SW480 (cell line): ENCODE data around the gene CDHR2.

ENCODE experiments used
- DNase-seq: peaks from one replicate; pipeline ENCODE4 v3.0.0-alpha.2; 2016; ENCODE audit warnings: low spot score

Gene CDHR2

DNA sequence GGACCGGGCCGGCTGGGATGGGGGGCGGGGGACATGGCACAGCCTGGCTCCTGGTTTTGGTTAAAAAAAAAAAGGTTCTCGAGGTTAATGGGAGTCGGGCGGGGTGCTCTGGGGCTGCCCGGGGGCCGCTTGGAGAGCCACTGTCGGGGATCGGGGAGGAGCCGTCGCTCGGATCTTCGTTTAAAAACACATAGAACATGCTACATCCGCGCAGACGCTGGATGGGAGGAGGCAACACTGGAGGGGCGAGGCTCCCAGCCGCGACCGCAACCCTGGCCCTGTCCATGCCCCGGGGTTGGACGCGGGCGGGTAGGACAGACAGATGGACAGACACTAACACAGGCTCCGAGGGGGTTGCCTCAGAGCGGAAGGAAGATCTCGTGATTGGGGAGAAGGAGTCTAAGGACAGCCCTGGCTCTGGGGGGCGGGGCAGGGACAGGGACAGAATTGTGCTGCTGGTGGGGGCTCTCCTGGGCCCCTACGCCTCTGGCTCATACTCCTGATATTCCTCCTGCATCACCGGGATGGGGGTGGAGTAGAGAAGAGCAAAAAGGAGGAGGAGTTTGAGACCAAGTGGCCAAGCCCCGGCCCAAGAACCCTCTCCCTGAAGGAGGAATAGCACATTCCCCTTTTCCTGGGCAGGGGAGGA, 71.3 kb downstream of the CDHR2 start:
- DNase-seq = peak; percentile 32

DNA sequence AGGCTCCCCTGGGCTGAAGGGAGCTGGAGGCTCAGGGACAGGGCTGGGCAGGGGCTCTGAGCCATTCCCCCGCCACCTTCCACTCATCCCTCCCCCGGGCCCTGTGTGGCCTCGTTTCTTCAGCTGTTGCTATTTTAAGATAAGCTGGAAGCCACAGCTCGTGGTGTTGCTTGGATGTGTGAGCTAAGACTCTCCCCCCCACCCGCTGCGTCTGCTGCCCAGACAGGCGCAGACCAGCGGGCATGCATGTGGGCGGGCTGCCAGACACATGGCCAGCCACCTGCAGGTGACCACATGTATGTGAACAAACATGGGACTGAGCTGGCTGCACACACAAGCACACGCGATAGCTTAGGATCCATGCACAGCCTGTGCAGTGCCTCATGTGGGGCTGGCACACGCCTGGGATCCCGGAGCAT, 72.5 kb downstream of the CDHR2 start:
- DNase-seq = no peak

DNA sequence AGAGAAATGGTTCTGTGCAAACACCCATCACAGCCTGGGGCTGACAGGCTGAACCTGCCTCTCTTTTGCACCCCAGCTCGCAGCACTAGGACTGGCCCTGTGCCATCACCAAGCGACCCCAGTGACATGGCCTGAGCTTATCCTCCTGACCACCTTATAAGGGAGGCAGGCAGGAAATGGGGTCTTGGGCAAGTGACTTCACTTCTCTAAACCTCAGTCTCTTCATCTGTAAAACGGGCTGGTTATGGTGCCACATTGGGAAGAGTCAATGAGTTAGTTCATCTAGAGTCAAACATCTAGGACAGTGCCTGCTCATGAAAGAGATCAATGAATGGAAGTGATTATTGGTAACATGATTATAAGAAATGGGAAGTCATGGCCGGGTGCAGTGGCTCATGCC, 75.0 kb downstream of the CDHR2 start:
- no peak for DNase-seq

DNA sequence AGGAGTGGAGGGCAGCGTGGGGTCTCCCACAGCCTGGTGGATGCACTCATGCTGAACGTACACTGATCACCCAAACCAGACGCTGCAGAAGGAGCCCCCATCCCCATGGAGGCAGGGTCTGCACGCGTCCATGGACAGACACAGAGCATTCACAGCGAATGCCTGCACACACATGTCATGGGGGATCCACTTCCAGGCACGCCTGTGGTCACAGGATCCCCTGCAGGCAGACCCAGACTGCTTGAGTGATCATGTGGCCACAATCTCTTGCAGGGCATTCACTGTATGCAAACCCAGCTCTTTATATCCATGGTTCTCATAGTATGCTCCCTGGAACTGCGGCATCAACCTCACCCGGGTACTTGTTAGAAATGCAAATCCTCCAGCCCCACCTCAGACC, 75.8 kb downstream of the CDHR2 start:
- DNase-seq = no peak

DNA sequence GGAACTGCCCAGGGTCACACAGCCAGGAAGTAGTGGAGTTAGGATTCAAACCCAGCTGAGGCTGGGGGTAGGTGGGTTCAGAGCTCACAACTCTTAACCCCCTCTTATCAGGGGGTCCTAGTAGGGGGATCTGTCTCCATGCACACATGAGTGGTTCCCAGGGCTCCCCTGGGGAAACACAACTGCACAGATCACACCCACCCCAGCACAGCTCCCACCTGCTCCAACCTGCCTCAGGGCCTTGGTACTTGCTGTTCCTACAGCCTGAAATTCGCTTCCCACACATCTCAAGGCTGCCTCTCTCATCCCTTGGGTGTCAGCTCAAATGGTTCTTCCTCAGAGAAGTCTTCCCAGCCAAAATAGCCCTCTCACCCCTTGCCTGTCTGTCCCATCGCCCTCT, 76.4 kb downstream of the CDHR2 start:
- DNase-seq = no peak

DNA sequence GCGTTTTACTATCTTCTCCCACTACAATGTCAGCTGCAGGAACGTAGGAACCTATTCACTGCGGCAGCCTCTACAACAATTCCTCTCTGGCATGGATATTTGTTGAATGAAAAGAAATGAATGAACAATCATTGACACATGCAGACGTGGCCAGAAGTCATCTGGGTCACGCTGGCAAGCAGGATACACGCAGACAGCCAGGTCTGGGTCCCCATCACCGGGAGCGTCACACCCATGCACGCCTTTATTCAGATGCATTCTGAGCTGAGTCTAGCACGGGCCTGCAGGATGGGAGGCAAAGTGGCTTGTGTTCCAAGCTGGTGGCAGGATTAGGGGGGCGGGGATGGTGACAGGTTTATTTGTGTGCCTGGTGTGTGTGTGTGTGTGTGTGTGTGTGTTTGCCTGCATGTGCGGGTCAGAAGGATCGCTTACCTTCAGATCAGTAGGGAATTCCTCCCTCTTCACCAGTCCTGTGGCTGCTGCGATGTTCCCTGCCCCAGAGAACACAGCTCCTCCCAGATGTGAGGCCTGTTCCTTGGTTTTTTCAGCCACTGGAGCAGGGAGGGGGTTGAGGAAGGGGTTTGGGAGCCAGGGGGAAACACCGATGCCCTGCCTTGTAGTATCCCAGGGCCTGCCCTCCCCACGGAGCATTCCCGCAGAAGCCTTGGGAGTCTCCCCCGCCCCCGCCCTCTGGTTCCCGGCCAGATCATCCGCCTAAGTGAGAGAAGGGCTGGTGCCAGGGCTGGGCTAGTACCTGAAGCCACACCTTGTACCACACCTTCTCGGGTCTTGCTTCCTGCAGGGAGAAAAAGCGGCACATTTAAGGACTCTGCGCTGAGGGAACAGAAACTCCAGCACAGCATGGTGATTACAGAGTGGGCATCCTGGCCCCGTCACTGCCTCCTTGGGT, 77.1 kb downstream of the CDHR2 start:
- peak; percentile 28 for DNase-seq

DNA sequence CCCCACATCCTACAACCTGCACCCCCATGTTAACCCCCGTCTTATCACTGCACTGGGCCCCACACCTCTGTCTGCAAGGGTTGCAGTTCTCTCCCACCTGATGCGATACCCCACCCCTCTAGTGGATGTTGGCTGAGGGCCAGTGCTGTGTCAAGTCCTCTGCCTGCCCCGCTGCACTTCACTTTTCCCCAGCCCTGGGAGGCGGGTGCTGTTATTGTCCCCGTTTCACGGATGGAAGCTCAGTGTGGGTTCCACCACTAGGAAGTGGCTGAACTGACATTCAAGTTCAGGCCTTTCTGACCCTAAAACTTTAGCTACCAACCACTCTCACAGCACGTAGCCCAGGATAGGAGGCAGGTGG, 77.7 kb downstream of the CDHR2 start:
- no peak for DNase-seq

DNA sequence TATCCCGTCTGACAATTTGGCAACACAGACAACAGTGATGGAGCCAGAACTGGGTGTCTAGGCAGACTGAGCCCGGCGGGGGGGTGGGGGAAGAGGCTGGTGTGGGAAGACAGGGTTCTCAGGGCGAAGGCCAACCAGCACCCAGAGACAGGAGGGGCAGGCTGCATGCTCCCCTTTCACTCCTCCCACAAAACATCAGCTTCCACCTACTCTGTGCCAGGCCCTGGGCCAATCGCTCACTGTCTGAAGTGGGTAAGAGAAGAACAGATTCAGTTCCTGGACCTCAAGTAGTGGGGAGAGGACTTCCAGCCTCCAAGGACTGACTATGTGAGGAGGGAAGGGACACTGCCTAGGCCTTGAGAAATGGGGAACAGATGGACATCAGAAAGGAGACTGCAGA, 78.4 kb downstream of the CDHR2 start:
- no peak for DNase-seq

DNA sequence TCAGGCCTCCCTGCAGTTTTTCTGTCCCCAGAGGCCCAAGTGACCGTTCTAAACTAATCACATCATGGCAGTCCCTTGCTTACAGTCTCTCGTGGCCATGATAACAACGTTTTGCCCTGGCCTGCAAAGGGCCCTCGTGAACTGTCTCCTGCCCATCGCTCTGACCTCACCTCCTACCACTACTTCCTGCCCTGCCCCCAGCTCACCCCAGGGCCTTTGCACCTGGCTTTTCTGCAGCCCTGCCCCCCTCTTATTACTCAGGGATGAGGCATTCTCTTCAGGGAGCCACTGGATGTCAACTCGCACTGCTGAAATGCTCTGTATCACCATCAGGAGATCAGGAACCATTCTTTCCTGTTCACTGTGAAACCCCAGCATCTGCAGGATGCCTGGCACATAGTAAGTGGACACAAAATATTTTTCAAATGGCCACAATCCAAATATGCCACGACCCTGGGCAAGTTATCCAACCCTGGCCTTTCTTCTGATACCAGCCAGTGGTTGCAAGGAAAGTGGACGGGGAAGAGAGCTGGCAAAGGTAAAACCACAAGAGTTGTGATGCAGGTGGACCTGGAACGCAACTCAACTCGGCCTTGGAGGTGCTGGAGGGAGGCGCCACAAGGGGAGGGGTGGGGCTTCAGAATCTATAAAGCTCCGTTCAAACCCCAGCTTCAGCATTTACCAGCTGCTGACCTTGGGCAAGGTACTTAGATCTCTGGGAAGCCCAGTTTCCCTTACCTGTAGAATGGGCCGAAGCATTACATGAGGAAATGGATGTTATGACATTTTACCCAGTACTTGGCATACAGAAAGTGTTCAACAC, 79.5 kb downstream of the CDHR2 start:
- DNase-seq = no peak

DNA sequence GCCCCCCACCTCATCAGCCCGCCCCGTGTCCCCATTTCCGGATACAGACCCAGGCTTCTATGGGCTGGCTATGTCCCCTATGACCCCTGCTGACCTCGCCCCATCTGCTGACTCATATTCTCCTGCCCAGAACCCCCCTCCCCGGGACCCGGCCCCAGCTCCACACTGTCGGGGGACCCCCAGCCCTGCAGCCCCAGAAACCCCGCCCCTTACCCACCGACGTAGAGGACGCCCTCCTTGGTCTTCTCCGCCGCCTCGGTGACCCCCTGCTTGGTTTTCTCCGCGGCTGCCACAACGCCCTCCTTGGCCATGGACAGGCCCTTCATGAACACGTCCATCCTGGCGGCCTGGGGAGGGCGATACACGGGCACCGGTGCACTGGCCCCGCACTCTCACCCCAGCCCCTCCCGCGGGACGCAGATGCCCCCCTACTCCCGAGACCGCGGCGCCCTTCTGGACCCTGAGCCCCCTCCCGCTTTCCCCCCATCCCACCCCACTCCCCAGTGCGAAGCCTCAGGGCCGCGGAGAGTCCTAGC, 80.2 kb downstream of the CDHR2 start:
- no peak for DNase-seq

DNA sequence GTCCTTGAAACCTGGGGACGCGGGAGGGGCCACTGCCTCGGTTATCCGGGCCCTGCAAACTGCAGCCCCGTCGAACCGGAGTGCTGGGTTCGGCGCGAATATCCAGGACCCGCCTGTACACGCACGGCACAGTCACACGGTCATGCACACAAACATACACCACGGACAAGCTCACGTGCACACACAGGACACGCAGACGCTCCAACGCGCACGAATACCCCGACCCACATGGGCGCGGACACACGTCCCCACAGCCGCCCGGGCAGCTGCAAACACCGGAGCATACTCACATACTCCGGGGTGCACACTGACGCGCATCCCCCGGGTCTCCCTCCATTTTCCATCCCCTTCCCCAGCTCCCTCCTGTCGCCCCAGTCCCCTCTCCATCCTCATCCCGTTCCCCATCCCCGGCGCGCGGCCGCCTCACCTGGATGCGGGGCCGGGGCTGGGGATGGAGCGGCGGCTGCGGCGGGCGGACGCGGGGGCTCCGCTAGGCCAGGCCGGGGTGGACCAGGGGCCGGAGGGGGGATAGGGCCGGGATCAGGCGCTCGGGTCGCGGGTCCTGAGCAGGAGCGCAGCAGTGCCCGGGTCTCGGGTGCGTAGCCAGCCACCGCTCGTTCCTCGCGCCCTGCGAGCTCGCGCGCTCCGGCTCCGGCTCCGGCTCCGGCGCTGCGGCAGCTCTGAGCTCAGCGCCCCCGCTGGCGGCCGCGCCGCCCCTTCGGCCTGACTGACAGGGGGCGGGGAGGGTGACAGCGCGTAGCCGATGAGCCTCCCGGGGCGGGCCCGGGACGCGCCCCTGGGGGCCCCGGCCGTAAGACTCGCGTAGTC, 80.9 kb downstream of the CDHR2 start, which contains the start of the genes EIF4E1B and SNCB:
Gene EIF4E1B, plus strand, starts transcription at position 823 of the 828 bp plus-strand sequence. CDS start 12,113 bp downstream, outside the sequence.
Gene SNCB, minus strand, starts transcription at position 682 of the 828 bp plus-strand sequence. CDS start 880 bp downstream, outside the sequence.
- DNase-seq = no peak

DNA sequence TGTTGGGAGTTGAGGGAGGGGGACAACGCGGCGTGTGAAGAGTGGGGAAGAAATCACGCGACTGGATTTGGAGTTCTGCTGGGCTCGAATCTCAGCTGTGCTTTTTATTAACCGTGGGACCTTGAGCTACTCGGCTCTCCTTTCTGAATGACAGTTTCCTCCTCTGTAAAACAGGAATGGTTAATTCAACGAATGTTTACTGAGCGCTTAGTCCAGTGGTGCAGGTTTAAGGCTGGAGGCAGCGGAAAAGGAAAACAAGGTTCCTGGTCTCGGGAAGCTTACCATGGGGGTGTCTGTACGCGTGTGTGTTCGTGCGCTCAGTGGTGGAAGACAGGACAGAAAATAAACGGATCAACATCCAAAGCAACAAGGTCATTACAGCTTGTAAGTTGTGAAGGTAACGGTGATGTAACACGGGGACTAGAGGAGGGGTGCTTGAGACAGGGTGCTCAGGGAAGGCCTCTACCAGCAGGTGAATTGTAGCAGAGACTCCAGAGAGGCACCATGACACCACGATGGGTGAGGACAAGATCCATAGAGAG, 81.6 kb downstream of the CDHR2 start:
- no peak for DNase-seq

DNA sequence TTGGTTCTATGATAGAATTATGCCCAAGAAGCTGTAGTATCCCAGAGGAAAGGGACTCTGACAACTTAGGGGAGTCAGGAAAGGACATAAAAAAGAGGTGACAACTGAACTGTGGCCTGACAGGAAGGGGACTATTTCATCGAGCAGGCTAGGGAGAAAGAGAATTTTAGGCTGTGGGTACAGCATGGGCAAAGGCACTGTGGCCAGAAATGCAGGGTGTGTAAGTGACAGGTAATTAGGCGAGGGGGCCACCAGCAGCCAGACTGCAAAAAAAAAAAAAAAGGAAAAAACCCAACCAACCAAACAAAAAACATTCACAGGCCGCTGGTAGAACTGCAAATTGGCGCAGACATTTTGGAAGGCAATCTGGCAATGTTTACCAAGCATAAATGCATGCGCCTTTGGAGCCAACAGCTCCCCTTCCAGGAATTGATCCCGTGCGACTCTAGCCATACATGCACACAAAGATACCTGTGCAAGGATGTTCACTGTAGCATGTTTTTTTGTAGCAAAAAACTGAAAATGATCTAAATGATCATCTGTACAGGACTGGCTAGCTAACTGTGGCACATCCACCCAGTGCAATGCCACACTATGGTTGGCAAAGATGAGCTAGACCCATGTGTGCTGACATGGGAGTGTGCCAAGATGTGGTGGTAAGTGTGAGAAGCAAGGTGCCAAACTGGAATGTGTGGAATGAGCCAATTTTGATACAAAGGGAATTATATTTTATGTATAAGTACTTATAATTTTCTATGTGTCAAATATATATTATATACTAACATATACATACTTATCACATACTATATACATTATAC, 82.5 kb downstream of the CDHR2 start:
- no peak for DNase-seq

DNA sequence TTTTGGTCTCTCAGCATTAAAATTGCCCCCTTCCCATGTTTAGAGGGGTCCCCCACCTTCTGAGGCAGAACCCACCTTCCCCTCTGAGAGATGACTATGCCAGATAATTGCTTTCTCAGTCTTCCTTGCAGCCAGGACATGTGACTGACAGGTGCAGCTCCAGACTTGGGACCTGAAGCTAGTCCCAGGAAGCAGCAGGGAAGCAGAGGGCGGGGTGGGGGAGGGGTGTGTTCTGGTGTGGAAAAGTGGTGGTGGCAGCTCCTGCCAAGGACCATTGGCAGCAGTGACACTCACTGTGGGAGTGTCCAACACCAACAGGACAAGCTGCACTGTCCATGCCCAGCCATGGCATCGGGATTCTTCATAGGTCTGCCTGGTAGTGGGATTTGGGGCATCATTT, 83.6 kb downstream of the CDHR2 start:
- no peak for DNase-seq

DNA sequence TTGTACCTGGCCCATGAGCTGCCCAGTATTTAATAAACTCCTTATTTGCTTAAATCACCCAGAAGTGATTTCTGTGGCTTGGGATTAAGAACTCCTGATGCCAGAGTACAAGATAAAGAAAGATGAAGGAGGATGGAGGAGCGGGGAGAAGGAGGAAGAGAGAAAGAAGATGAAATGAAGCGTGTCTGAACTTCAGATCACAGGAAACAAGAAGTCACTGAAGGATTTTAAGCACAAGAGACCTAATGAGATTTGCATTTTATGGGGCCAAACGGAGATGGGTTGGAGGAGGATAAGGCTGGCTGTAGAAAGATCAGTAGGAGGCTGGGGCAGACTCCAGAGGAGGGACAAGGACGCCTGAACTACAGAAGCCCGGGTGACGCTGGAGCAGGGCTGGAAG, 84.5 kb downstream of the CDHR2 start:
- no peak for DNase-seq

DNA sequence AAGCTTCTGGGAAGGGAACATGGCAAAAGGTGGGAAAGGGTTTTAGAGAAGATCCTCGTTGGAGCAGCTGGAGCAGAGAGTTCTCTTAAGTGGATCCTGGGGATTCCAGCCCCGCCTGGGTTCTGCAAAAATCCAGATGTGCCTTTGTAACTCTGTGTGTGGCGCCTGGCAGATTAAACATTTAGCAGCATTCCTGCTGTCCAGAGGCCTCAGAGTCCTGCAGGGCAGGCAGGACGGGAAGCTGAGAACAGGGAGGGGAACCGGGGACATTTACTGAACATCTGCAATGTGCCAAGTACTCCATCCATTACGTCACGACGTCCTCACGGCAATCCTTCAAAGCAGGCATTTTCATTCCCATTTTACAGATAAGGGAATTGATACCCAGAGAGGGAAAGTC, 87.3 kb downstream of the CDHR2 start:
- no peak for DNase-seq

DNA sequence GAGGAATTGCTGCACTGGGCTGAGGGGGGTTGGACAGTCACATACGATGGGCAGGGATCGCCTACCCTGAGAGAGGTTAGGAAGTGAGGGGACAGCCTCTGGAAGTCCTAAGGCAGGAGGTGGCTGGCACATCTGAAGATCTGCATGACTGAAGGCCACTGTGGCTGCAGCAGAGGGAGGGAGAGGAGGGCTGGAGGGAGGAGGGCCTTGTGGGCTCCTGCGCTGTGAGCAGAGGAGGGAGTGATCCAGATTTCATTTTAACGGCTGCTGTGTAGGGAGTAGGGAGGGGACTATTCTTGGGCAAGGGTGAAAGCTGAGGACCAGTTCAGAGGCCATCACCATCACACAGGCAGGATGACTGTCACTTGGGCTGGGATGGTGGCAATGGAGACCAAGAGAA, 88.4 kb downstream of the CDHR2 start:
- DNase-seq = no peak

DNA sequence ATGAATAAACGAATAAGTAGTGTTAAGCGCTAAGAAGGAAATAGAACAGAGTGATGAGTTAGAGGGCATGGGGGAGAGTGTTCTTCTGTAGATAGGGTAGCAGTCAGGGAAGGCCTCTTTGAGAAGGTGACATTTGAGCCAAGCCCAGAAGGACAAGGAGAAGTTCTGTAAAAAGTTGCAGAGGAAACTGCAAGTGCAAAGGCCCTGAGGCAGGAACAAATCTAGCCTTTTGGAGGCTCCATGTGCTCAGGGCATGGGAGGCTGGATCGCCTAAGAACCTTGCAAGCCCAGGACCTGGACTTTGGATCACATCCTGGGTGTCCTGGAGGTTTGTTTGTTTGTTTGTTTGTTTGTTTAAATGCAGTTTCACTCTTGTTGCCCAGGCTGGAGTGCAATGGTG, 89.3 kb downstream of the CDHR2 start:
- DNase-seq = no peak

DNA sequence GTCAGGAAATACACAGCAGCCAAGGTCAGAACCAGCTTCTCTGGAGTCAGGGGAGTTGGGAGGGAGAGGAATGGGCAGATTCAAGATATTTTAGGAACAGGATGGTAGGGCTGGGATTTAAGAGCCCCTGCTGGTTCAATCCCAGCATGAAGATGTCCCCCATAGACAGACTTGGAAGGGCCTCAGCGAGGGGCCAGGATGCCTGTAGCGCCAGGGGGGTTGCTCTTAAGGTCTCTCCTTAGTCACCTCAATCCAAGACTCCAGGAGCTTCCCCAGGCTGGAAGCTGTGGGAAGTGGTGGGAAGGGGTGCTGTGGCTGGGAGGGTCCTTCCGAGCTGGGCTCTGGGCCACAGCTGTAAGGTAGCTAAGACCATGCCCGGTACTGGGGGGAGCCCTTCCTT, 90.1 kb downstream of the CDHR2 start:
- DNase-seq = no peak

DNA sequence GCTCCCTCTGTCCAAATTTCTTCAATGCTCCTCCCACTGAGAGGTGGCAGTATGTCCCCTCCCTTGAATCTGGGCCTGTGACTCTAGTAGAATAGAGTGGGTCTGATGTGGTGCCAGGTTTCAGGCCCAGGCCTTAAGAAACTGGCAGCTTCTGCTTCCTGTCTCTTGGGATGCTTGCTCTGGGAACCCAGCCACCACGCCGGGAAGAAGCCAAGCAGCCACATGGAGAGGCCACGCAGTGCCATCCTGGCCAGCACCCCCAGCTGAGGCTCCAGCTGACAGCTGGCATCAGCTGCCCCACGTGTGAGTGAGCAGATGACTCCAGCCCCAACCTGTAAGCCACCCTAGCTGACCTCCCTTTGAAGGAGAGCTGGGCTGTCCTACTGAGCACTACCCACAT, 90.8 kb downstream of the CDHR2 start:
- no peak for DNase-seq
